GM21381 (cell line): ENCODE results near the gene UQCRHL.
"Not testable (repeated sequence)": the region's sequence is repeated elsewhere in the genome, so short reads cannot be mapped to it uniquely, and the experiment has no call there.

Experiments
- ATAC-seq: cut with Tn5 transposase; IDR thresholded peaks from one replicate; pipeline ENCODE4 v1.9.1; 2021; ENCODE audit warnings: mild to moderate bottlenecking, moderate library complexity; ENCODE audit not compliant: unreplicated experiment

UQCRHL gene

DNA sequence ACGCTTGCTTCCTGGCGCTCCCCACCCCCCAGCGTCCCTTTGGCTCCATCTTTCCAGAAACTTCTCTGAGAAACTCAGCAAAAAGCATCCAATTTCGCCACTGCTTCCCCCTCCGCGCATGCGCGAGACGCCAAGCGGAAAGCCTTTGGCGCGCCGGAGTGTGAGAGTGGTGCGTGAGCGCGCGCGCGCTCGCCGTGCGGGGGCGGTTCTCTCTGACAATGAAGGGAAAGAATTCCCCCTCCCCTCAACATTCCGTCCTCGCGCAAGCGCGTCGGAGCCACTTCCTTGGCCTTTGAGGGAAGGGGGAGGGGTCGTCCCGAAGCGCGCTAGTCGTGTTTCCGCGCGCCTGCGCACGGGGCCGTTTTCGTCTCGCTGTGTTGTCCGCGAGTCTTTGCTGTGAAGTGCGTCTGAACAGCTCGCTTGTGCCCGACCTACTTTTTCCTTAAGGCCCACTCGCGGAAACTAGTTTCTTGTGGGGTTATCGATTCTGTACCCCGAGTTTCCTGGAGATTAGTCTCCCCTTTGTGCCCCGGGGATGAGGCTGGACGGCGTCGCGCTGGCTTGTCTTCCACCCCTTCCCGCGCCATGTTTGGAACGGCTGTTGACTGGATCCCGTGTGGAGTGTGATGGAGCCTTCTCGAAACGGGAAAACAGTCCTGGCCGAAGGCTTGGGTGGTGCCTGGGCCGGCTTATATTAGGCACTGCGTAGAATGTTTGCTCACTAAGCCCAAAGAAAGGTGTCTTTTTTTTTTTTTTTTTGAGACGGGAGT, 28.5 kb upstream of the UQCRHL start:
- ATAC-seq = peak; percentile 44

GRCh38 chr1:15835205-15835740, 27.8 kb upstream of the UQCRHL start:
- peak; percentile 4 for ATAC-seq

DNA sequence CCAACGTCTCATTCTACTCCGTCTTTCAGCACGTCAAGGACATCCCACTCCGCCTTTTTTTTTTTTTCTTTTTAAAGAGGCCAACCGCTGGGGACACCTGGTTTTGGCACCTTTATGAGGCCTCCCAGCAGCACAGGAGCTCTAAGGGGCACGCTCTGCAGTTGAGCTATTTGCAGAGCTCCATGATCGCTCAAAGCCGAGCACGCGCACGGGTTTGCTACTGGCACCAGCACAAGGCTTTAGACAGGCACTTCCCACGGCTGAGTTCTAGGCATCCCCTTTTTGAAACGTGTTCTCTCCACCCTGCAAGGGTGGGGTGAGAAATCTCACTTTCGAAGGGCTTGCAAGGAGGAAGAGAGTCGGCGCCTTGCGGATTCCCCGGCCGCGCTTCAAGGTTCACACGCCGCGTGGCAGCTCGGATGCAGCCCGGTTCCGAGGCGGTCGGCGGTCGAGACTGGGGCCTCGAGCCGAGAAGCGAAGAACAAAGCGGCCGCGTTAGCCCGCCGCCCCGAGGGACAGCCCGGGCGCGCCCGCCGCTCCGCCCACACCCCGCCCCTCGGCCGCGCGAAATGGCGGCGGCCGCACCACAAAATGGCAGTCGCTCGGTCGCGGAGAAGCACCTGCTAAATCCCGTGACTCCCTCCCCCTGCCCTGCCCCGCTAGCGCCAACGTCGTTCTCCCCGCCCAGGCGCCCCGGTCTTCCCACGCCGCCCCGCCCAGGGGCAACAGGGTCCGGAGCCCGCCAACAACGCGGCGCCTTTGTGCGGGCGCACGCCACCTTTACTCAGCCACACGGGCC, 27.2 kb upstream of the UQCRHL start:
- ATAC-seq = peak; percentile 48

GRCh38 chr1:15833842-15834405, 26.5 kb upstream of the UQCRHL start:
- ATAC-seq = no peak

- ATAC-seq = no peak
Measured at GRCh38 chr1:15833069-15833679, 25.7 kb upstream of the UQCRHL start.

- ATAC-seq = no peak
Measured at GRCh38 chr1:15830258-15830657, 22.8 kb upstream of the UQCRHL start.

DNA sequence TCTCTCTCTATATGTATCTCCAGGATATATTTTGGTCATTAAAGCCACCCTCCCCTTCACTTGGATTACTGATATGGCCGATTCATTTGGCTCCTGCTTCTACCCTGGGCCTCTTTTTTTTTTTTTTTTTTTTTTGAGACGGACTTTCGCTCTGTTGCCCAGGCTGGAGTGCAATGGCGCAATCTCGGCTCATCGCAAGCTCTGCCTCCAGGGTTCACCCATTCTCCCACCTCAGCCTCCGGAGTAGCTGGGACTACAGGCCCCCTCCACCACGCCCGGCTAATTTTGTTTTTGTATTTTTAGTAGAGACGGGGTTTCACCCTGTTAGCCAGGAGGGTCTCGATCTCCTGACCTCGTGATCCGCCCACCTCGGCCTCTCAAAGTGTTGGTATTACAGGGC, 21.5 kb upstream of the UQCRHL start:
- ATAC-seq = not testable (repeated sequence)

- ATAC-seq = not testable (repeated sequence)
Measured at GRCh38 chr1:15827567-15827966, 20.1 kb upstream of the UQCRHL start.

- ATAC-seq = no peak
Measured at GRCh38 chr1:15826810-15827507, 19.5 kb upstream of the UQCRHL start.

- ATAC-seq = no peak
Measured at GRCh38 chr1:15825800-15826199, 18.4 kb upstream of the UQCRHL start.

GRCh38 chr1:15820478-15820877, 13.0 kb upstream of the UQCRHL start:
- no peak for ATAC-seq

GRCh38 chr1:15816674-15817073, 9.2 kb upstream of the UQCRHL start:
- no peak for ATAC-seq

DNA sequence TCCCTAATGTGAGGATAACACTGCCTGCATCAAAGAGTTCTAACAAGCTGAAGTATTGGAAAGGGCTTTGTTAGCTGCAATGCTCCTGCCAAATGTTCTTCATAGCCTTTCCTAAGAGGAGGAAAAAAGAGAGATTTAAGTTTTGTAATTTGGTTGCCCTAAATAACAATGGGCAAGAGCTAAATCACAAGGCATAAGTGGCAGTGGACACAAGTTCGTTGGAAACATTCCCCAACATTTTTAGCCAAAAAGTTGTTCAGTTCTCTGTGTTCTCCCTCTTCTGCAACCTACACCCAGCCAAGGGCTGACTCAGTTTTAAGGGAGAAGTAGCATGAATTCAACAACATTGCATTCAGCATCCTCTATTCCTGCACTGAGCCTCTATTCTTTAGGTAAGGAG, 2.6 kb upstream of the UQCRHL start:
- no peak for ATAC-seq

DNA sequence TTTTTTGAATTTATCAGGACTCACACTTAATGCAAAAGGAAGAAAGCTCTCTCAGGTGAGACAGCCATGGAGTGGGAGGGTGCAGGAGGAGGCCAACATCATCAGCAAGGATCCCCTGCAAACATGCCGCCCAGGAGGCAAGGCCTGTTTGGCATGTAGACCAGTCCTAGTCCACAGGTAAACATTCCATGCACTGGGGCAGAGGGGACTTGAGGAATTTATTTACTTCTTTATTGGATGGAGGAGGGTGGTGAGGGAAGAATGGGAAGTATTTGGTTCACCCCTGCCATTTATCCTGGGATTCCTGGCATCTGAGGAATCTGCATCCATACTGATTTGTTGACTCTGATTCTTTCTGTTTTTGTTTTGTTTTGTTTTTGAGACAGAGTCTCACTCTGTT, 1.5 kb upstream of the UQCRHL start:
- ATAC-seq = no peak

GRCh38 chr1:15807121-15807520, 328 bp downstream of the UQCRHL start:
- no peak for ATAC-seq

DNA sequence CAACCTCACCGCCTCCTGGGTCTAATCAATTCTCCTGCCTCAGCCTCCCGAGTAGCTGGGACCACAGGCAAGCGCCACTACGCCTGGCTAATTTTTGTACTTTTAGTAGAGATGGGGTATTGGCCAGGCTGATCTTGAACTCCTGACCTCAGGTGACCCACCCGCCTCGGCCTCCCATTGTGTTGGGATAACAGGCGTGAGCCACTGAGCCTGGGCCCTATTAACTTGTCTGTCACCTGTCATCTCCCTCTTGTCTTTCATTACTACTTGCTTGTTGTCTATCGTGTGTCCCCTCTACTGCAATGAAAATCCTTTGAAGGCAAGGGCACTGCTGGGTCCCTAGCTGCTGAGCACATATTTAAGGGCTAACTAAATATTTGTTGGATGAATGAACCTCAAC, 3.4 kb downstream of the UQCRHL start:
- ATAC-seq = no peak

GRCh38 chr1:15803380-15803779, 4.1 kb downstream of the UQCRHL start:
- no peak for ATAC-seq

- no peak for ATAC-seq
Measured at GRCh38 chr1:15802234-15802965, 5.0 kb downstream of the UQCRHL start.

- ATAC-seq = no peak
Measured at GRCh38 chr1:15799928-15800835, 7.3 kb downstream of the UQCRHL start.
